ENCODE measurements around the gene LBX1.
"Not testable (repeated sequence)": the region's sequence is repeated elsewhere in the genome, so short reads cannot be mapped to it uniquely, and the experiment has no call there.

Gene LBX1

DNA sequence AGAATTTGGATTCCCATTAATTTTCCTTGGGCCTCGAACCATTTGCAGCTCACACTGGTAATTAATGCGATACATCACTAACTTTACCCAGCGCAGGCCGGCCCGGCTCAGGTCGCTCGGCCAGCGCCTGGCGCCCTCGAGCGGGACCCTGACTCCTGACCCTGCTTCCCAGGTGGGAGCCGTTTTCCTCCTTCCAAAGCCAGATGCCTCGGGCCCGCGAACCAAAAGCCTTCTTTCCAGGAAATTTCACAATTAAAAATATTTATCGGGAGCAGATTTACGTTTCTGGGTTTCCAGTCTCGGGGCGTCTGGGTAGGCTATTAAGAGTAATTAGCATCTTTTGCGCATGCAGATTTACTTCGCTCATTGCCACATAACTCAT is 12.2 kb downstream of the LBX1 start:
- TF ChIP-seq, protein P1, sequence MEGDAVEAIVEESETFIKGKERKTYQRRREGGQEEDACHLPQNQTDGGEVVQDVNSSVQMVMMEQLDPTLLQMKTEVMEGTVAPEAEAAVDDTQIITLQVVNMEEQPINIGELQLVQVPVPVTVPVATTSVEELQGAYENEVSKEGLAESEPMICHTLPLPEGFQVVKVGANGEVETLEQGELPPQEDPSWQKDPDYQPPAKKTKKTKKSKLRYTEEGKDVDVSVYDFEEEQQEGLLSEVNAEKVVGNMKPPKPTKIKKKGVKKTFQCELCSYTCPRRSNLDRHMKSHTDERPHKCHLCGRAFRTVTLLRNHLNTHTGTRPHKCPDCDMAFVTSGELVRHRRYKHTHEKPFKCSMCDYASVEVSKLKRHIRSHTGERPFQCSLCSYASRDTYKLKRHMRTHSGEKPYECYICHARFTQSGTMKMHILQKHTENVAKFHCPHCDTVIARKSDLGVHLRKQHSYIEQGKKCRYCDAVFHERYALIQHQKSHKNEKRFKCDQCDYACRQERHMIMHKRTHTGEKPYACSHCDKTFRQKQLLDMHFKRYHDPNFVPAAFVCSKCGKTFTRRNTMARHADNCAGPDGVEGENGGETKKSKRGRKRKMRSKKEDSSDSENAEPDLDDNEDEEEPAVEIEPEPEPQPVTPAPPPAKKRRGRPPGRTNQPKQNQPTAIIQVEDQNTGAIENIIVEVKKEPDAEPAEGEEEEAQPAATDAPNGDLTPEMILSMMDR (IDR thresholded peaks at IDR 0.05; ENCODE audit: insufficient read depth, low read depth, low read length, missing control alignments): no peak
- H3K4me3 ChIP-seq (ENCODE audit: low read length): no peak overlapping the region
- DNase-seq (ENCODE audit: low read depth): no peak

DNA sequence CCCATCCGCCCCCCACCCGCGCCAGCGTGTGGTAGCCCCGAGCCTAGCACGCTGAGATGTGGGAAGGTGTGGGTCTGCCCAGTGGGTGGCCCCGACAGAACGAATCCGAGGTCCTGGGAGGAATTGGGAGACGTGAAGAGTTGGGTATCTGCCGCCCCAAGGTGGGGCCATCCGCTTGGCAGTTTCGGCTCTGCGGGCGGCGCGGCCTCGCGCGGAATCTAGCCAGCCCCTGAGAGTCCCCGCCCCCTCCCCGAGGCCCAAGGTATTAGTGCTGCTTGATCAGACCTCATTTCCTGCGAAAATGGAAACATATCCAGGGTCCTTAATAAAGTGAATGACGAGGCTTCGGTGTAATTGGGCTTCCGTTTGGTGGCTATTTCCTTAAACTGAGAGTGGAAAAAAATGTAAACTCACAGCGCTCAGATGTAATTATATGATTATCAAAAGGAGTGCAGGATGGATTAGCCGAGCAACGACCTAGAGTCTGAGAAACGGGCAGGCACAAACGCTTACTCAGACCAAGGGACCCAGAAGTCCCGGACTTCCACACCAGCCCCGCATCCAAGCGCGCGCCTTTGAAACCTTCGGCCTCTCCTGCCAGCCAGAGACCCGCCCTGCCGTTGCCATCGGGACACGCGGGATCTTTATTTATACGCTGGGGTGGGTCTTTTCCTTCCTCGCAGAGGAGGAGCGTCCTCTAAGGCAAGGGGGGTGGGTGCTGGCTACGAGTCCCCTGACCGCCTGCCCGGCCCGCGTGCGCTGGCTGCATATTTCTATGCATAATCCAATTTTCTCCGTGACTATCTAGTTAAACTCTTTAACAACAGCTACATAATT is 12.8 kb downstream of the LBX1 start:
- H3K4me3 ChIP-seq (ENCODE audit: low read length): no peak overlapping the region
- no peak for DNase-seq (ENCODE audit: low read depth)
- TF ChIP-seq, protein P1 (IDR thresholded peaks at IDR 0.05; ENCODE audit: insufficient read depth, low read depth, low read length, missing control alignments): no peak

DNA sequence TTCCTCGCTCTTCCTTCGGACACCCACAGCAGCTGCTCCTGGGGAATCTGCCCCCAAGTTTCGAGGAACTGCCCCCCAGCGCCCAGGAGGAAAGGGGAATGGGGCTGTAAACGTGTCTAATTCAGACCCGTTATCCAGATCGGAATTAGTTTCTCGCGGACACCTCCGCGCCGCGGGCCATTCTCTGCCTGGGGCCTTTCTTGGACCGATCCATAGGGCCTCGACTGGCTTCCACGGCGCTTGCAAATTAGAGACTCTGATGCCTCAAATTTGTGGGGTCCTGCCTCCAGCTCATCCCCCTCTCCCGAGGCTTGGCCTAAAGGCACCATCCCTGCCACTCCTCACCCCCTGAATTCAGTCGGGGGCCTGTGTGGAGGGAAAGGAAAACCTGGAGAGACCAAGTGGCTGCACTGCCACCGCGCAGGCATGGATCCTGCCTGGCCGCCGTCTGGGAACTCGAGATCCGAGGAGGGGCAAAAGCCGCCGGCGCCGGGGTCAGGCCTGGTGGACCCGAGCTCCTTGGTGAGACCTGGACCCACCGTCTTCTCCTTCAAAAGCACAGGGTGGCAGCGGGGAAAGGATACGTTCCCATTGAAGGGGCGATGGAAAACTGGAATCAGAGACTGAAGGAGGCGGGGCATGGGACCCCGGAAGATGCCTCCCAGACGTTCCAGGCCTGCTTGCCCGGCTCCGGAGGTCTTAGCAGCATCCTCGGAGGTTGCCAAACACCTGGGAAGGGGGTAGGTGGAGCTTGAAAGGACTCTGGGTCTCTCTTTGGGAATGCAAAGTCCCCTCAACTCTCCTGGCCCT is 13.7 kb downstream of the LBX1 start:
- no peak for DNase-seq (ENCODE audit: low read depth)
- no peak overlapping the region for H3K4me3 ChIP-seq (ENCODE audit: low read length)
- TF ChIP-seq, protein P1 (IDR thresholded peaks at IDR 0.05; ENCODE audit: insufficient read depth, low read depth, low read length, missing control alignments): no peak

DNA sequence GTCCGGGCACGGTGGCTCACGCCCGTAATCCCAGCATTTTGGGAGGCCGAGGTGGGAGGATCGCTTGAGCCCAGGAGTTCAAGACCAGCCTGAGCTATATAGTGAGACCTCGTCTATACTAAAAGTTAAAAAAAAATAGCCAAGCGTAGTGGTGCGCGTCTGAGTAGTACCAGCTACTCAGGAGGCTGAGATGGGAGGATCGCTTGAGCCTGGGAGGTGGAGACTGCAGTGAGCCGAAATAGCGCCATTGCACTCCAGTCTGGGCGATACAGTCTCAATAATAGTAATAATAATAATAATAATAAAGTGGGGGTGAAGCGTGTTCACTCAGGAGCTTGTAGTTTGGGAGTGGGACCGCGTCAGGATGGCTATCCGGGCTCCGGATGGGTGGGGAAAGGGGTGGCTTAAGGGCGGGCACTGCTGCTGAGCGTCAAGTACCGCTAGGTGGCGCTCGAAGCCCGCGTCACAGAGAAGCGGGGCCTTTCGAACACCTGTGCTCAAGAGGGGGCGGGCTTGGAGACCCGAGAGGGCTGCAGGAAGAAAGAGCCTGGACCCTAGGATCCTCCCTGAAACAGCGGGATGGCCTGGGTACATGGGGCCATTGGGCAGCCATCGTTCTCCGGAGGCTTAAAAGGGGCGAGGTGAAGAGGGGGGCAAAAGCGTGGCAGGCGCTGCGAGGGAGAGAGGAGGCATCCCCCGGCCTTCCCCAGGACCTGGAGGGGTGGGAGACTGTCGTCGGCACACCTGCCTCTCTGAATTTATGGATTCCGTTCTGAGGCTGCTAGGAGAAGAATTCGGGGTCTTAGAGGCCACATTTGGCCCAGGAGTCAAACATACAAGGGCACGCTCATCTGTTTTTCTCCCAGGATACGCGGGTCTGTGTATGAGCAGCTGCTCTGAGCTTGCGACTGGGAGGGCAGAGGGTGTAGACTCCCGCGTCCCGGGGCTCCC is 14.5 kb downstream of the LBX1 start:
- no peak overlapping the region for H3K4me3 ChIP-seq (ENCODE audit: low read length)
- TF ChIP-seq, protein P1 (IDR thresholded peaks at IDR 0.05; ENCODE audit: insufficient read depth, low read depth, low read length, missing control alignments): peak; percentile 80
- DNase-seq (ENCODE audit: low read depth): peak; percentile 65

DNA sequence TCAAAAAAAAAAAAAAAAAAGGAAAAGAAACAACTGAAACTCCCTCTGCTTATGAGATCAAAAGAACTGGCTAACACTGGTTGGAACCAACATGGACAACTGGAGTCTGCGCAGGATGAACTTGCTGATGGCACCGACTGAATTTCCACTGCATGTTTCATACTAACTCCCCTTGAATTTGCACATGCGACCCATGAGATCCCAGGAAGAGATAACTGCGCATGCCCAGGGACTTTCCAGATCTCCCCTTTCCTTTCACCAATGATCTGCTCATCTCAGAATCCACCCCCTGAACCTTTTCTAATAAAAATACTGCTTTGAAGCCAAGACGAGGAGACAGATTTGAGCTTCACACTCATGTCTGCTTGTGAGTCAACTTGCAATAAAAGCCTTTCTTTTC is 20.7 kb downstream of the LBX1 start:
- TF ChIP-seq, protein P1 (IDR thresholded peaks at IDR 0.05; ENCODE audit: insufficient read depth, low read depth, low read length, missing control alignments): no peak
- no peak for DNase-seq (ENCODE audit: low read depth)
- no peak overlapping the region for H3K4me3 ChIP-seq (ENCODE audit: low read length)

- TF ChIP-seq, protein P1 (IDR thresholded peaks at IDR 0.05; ENCODE audit: insufficient read depth, low read depth, low read length, missing control alignments): no peak
- H3K4me3 ChIP-seq (ENCODE audit: low read length): no peak overlapping the region
- DNase-seq (ENCODE audit: low read depth): no peak
Observed at GRCh38 chr10:101207026-101207425, 22.2 kb downstream of the LBX1 start.

GRCh38 chr10:101202667-101203066 is 26.6 kb downstream of the LBX1 start:
- not testable (repeated sequence) for H3K4me3 ChIP-seq (ENCODE audit: low read length); DNase-seq (ENCODE audit: low read depth)

GRCh38 chr10:101198326-101198977 is 30.8 kb downstream of the LBX1 start:
- not testable (repeated sequence) for DNase-seq (ENCODE audit: low read depth); H3K4me3 ChIP-seq (ENCODE audit: low read length)
